HG03280 (cell line): ENCODE measurements around the gene MXD3.
"Not testable (repeated sequence)": the region's sequence is repeated elsewhere in the genome, so short reads cannot be mapped to it uniquely, and the experiment has no call there.

Experiments used
- ATAC-seq: cut with Tn5 transposase; IDR thresholded peaks from one replicate; pipeline ENCODE4 v1.9.1; 2021; ENCODE audit warnings: mild to moderate bottlenecking, moderate library complexity; ENCODE audit not compliant: unreplicated experiment

Gene MXD3

GRCh38 chr5:177311723-177312648 is at the start of gene MXD3:
TSS of gene MXD3 (minus strand) at chr5:177311898. CDS start at chr5:177311830, 68 bp downstream.
- peak; percentile 81 for ATAC-seq

GRCh38 chr5:177360740-177361139 is 49.0 kb upstream of the MXD3 start:
- not testable (repeated sequence) for ATAC-seq

- no peak for ATAC-seq
These were observed 48.2 kb upstream of the MXD3 start for GRCh38 chr5:177359860-177360259.

- ATAC-seq: no peak
These were observed 47.8 kb upstream of the MXD3 start for GRCh38 chr5:177359451-177359851.

- ATAC-seq: no peak
These were observed 46.7 kb upstream of the MXD3 start for GRCh38 chr5:177358370-177358819.

- ATAC-seq: peak; percentile 90
These were observed 46.0 kb upstream of the MXD3 start, which contains the start of gene RGS14 for GRCh38 chr5:177357459-177358351. TSS of gene RGS14 (plus strand) at chr5:177357924. CDS start at chr5:177358025, 101 bp downstream.

GRCh38 chr5:177357146-177357458 is 45.4 kb upstream of the MXD3 start:
- peak; percentile 11 for ATAC-seq

- ATAC-seq: no peak
These were observed 45.0 kb upstream of the MXD3 start for GRCh38 chr5:177356746-177357145.

GRCh38 chr5:177355868-177356168 is 44.1 kb upstream of the MXD3 start:
- ATAC-seq: no peak

GRCh38 chr5:177355162-177355867 is 43.6 kb upstream of the MXD3 start:
- no peak for ATAC-seq

GRCh38 chr5:177354711-177355110 is 43.0 kb upstream of the MXD3 start:
- ATAC-seq: no peak

- no peak for ATAC-seq
These were observed 42.6 kb upstream of the MXD3 start for GRCh38 chr5:177354256-177354655.

GRCh38 chr5:177353093-177353492 is 41.4 kb upstream of the MXD3 start:
- no peak for ATAC-seq

GRCh38 chr5:177351392-177352329 is 40.0 kb upstream of the MXD3 start, which contains the start of gene LMAN2:
TSS of gene LMAN2 (minus strand) at chr5:177351668. CDS start at chr5:177351647, 21 bp downstream.
- peak; percentile 95 for ATAC-seq

GRCh38 chr5:177350776-177351391 is 39.2 kb upstream of the MXD3 start:
- ATAC-seq: no peak

- no peak for ATAC-seq
These were observed 38.1 kb upstream of the MXD3 start for GRCh38 chr5:177349762-177350161.

GRCh38 chr5:177349362-177349647 is 37.6 kb upstream of the MXD3 start:
- no peak for ATAC-seq

- ATAC-seq: no peak
These were observed 36.0 kb upstream of the MXD3 start for GRCh38 chr5:177347699-177348098.

- ATAC-seq: no peak
These were observed 35.1 kb upstream of the MXD3 start for GRCh38 chr5:177346820-177347219.

- ATAC-seq: no peak
These were observed 33.2 kb upstream of the MXD3 start for GRCh38 chr5:177344891-177345290.
